WERI-Rb-1 (cell line): ENCODE measurements around the gene NKAIN2.

Experiments used
- DNase-seq: peaks from one replicate; pipeline ENCODE4 v3.0.0-alpha.2; 2020
- H3K27ac ChIP-seq: fragments of 250-450 bp; sonication (Bioruptor Pico); 2 replicates; pipeline ENCODE4 v1.5.1; 2020; ENCODE audit warnings: mild to moderate bottlenecking, moderate library complexity
- H3K27me3 ChIP-seq: fragments of 250-450 bp; sonication (Bioruptor Pico); 2 replicates; pipeline ENCODE4 v1.5.1; 2021; ENCODE audit warnings: mild to moderate bottlenecking, low read depth, moderate library complexity; ENCODE audit not compliant: insufficient read depth, severe bottlenecking
- H3K36me3 ChIP-seq: fragments of 250-450 bp; sonication (Bioruptor Pico); 2 replicates; pipeline ENCODE4 v1.5.1; 2020; ENCODE audit warnings: mild to moderate bottlenecking, moderate library complexity
- H3K4me3 ChIP-seq: 2 replicates; pipeline ENCODE4 v1.5.1; 2011; ENCODE audit warnings: low read depth, mild to moderate bottlenecking, control low read depth, low read length
- H3K9me3 ChIP-seq: fragments of 250-450 bp; sonication (Bioruptor Pico); 2 replicates; pipeline ENCODE4 v1.5.1; 2021; ENCODE audit warnings: mild to moderate bottlenecking, moderate library complexity; ENCODE audit not compliant: severe bottlenecking
- CTCF ChIP-seq: IDR thresholded peaks from 2 replicates; pipeline ENCODE4 v1.5.1; 2011; ENCODE audit warnings: low read depth, mild to moderate bottlenecking, control low read depth, inconsistent platforms, low read length

Gene NKAIN2

GRCh38 chr6:124640432-124640831 lies 836.8 kb downstream of the NKAIN2 start:
- Histone ChIP-seq H3K36me3 (no peaks in the 10 kb centered on the region), H3K4me3 (no peak overlapping the region), H3K27me3 (no peaks in the 10 kb centered on the region), H3K27ac (no peak overlapping the region), H3K9me3 (no peaks in the 10 kb centered on the region)
- no peak for DNase-seq
- TF ChIP-seq CTCF, result no peak

- Histone ChIP-seq H3K27ac (no peak overlapping the region), H3K4me3 (no peak overlapping the region), H3K36me3 (no peaks in the 10 kb centered on the region), H3K27me3 (no peaks in the 10 kb centered on the region), H3K9me3 (no peaks in the 10 kb centered on the region)
- TF ChIP-seq CTCF, result no peak
- no peak for DNase-seq
These were observed 852.2 kb downstream of the NKAIN2 start for GRCh38 chr6:124655866-124656265.

GRCh38 chr6:124658053-124658452 lies 854.4 kb downstream of the NKAIN2 start:
- H3K4me3 ChIP-seq, result no peak overlapping the region
- no peaks in the 10 kb centered on the region for H3K27me3 ChIP-seq
- DNase-seq, result no peak
- TF ChIP-seq CTCF, result no peak
- H3K9me3 ChIP-seq, result no peaks in the 10 kb centered on the region
- H3K27ac ChIP-seq, result no peak overlapping the region
- no peaks in the 10 kb centered on the region for H3K36me3 ChIP-seq

GRCh38 chr6:124659427-124659826 lies 855.8 kb downstream of the NKAIN2 start:
- no peaks in the 10 kb centered on the region for H3K36me3 ChIP-seq
- H3K27ac ChIP-seq, result no peak overlapping the region
- no peaks in the 10 kb centered on the region for H3K27me3 ChIP-seq
- no peaks in the 10 kb centered on the region for H3K9me3 ChIP-seq
- no peak for DNase-seq
- H3K4me3 ChIP-seq, result no peak overlapping the region
- TF ChIP-seq CTCF, result no peak

GRCh38 chr6:124660185-124660584 lies 856.5 kb downstream of the NKAIN2 start:
- Histone ChIP-seq H3K9me3 (no peaks in the 10 kb centered on the region), H3K27me3 (no peaks in the 10 kb centered on the region), H3K4me3 (no peak overlapping the region), H3K27ac (no peak overlapping the region), H3K36me3 (no peaks in the 10 kb centered on the region)
- no peak for DNase-seq
- TF ChIP-seq CTCF, result no peak

- no peak overlapping the region for H3K27ac ChIP-seq
- H3K36me3 ChIP-seq, result no peaks in the 10 kb centered on the region
- no peak overlapping the region for H3K4me3 ChIP-seq
- no peaks in the 10 kb centered on the region for H3K27me3 ChIP-seq
- DNase-seq, result no peak
- no peaks in the 10 kb centered on the region for H3K9me3 ChIP-seq
- TF ChIP-seq CTCF, result no peak
These were observed 857.5 kb downstream of the NKAIN2 start for GRCh38 chr6:124661097-124661661.
